ENCODE data around the gene DDIT3.

The DDIT3 gene

DNA sequence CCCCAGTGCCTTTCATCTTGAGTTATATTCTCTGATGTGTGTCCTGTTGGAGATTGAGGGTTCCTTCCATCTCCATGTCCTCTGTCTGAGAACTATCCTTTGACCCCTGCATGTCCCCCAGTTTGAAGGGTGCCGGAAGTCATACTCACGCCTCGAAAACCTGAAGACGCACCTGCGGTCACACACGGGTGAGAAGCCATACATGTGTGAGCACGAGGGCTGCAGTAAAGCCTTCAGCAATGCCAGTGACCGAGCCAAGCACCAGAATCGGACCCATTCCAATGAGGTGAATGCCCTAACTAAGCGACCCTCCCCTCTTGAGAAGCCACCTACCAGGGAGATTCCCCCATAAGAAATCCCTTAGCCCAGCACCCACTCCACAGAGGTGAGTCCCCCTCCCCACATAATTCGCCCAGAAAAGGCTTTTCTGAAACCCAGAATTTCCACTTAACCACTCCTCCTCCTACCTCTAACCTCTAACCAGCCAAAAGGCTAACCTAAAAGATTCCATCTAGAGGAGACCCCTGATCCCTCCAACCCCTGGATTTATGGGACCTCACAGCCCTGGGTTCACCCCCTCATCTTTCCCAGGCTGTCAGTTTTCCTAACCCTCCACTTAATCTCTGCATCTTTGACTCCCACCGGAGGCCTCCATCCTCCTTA is 53.0 kb downstream of the DDIT3 start:
- DNase-seq (ENCODE audit: low read depth), result no peak
